Stimulated activated naive CD8-positive, alpha-beta T cell treated with anti-CD3 and anti-CD28 coated beads, Interleukin-15, Interleukin-2, amounts not matched to agents 100 ng/mL and 50 ng/mL, for 24 hours (primary cell): ENCODE results near the gene PUSL1.

Source experiments
- H3K27ac Mint-ChIP-seq: one replicate; pipeline ENCODE4 v1.8.0; 2021; ENCODE audit warnings: mild to moderate bottlenecking, mixed read lengths
- H3K27me3 Mint-ChIP-seq: one replicate; pipeline ENCODE4 v1.8.0; 2021; ENCODE audit warnings: mixed read lengths
- H3K36me3 Mint-ChIP-seq: one replicate; pipeline ENCODE4 v1.8.0; 2021; ENCODE audit warnings: low read depth, mixed read lengths
- H3K4me1 Mint-ChIP-seq: one replicate; pipeline ENCODE4 v1.8.0; 2021; ENCODE audit warnings: low read depth, mixed read lengths
- H3K4me3 Mint-ChIP-seq: one replicate; pipeline ENCODE4 v1.8.0; 2021; ENCODE audit warnings: mild to moderate bottlenecking, mixed read lengths
- H3K9me3 Mint-ChIP-seq: one replicate; pipeline ENCODE4 v1.8.0; 2021; ENCODE audit warnings: mixed read lengths

PUSL1 gene

GRCh38 chr1:1359664-1360468, 51.5 kb downstream of the PUSL1 start:
- H3K4me1 Mint-ChIP-seq: peaks cover 14% of the 10 kb centered on the region
- no peak overlapping the region for H3K4me3 Mint-ChIP-seq
- no peak overlapping the region for H3K27ac Mint-ChIP-seq
- peaks cover 4% of the 10 kb centered on the region for H3K27me3 Mint-ChIP-seq
- no peaks in the 10 kb centered on the region for H3K36me3 Mint-ChIP-seq
- no peaks in the 10 kb centered on the region for H3K9me3 Mint-ChIP-seq

GRCh38 chr1:1360506-1361169, 52.2 kb downstream of the PUSL1 start:
- peaks cover 14% of the 10 kb centered on the region for H3K4me1 Mint-ChIP-seq
- peaks cover 4% of the 10 kb centered on the region for H3K27me3 Mint-ChIP-seq
- H3K9me3 Mint-ChIP-seq: no peaks in the 10 kb centered on the region
- no peak overlapping the region for H3K27ac Mint-ChIP-seq
- no peak overlapping the region for H3K4me3 Mint-ChIP-seq
- H3K36me3 Mint-ChIP-seq: no peaks in the 10 kb centered on the region
